Activated T-cell treated with anti-CD3 and anti-CD28 coated beads, Interleukin-2, amount 50 U/mL, for 72 hours (primary cell): Measurements from ENCODE around the gene AQR. TPM values are rescaled to one million over a fixed set of nuclear protein-coding genes. Genes with fewer than 3 reads are reported as not detected.
A peak's percentile ranks its signal among the peaks of the same experiment; 100 is the strongest.

Source experiments
- ATAC-seq, 2 donors: fragments of 150-1000 bp; cut with Tn5 transposase; replicated peaks in 1 of 2; 2 replicates each; pipeline ENCODE4 v1.10.0; 2021; ENCODE audit warnings: moderate library complexity in 2 of 2, mild to moderate bottlenecking in 1 of 2
- DNase-seq, 2 donors: peaks; one replicate each; pipeline ENCODE4 v3.0.0; 2021 to 2022; ENCODE audit warnings: mixed read lengths in 1 of 2
- H3K27ac Mint-ChIP-seq: one replicate; pipeline ENCODE4 v1.8.0; 2022; ENCODE audit warnings: mild to moderate bottlenecking, moderate library complexity, mixed read lengths
- H3K27me3 Mint-ChIP-seq: one replicate; pipeline ENCODE4 v1.8.0; 2022; ENCODE audit warnings: low read depth, mixed read lengths
- H3K36me3 Mint-ChIP-seq, 2 donors: one replicate each; pipeline ENCODE4 v1.8.0; 2022; ENCODE audit warnings: mixed read lengths in 2 of 2, mild to moderate bottlenecking in 1 of 2; ENCODE audit not compliant: insufficient read depth in 2 of 2
- H3K4me1 Mint-ChIP-seq: one replicate; pipeline ENCODE4 v1.8.0; 2022; ENCODE audit warnings: low read depth, mixed read lengths
- H3K4me3 Mint-ChIP-seq, 2 donors: one replicate each; pipeline ENCODE4 v1.8.0; 2022; ENCODE audit warnings: mild to moderate bottlenecking in 2 of 2, mixed read lengths in 2 of 2, moderate library complexity in 2 of 2
- H3K9me3 Mint-ChIP-seq, 2 donors: one replicate each; pipeline ENCODE4 v1.8.0; 2022; ENCODE audit warnings: mixed read lengths in 2 of 2
- total RNA-seq, 2 donors: library from RNA; stranded (reverse); gene quantifications; one replicate each; pipeline ENCODE4 v1.2.3, GENCODE V29; 2022

Gene AQR
- total RNA-seq, 2 donors from 2014 or later: 32.1 to 33.9 TPM

DNA sequence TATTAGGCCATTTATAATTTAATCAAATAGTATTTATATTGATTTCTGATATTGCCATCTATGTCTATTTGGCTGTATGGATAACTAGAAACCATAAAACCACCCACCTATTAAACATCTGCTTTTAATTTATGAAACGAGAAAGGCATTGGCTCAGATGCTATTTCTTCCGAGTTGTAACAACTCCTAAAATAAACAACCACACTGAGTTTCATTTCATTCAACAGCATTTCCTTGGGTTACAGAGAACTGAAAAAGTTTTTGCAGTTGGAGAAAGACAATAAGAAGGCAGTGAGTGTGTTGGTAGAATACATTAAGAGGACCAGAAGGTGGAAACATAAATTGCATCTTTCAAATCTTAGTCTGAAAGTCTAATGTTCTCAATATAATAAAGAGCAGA, 79.1 kb downstream of the AQR start:
- Mint-ChIP-seq H3K9me3 (peaks cover 0 to 15% of the 10 kb centered on the region in 2 donors), H3K27ac (no peak overlapping the region), H3K36me3 (peaks cover 27 to 44% of the 10 kb centered on the region in 2 donors), H3K4me1 (no peaks in the 10 kb centered on the region), H3K27me3 (no peaks in the 10 kb centered on the region), H3K4me3 (no peak overlapping the region)
- DNase-seq: no peak
- ATAC-seq: no peak

- Mint-ChIP-seq H3K27me3 (no peaks in the 10 kb centered on the region), H3K9me3 (peaks cover 0 to 15% of the 10 kb centered on the region in 2 donors), H3K36me3 (peaks cover 25 to 41% of the 10 kb centered on the region in 2 donors), H3K4me3 (no peak overlapping the region), H3K4me1 (no peaks in the 10 kb centered on the region), H3K27ac (no peak overlapping the region)
- no peak for DNase-seq
- ATAC-seq: no peak
Measured at GRCh38 chr15:34889476-34889875, 80.1 kb downstream of the AQR start.

DNA sequence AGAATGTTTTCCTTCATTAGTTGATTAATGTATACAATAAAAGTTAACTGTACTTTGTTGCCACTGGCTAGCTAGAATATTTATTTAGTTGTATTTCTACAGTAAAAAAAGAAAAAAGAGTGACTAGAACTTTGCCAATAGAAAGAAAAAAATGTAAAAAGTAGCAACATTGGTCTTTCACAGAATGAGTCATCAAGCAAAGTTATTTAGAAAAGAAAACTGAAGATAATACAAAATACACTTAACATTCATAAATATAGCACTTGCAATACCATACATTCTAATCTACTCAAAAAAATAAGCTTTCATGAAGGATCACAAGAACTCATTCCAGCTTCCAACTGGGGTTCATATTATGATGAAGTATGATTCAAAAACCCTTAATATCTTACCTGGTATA, 83.4 kb downstream of the AQR start:
- Mint-ChIP-seq H3K27ac (no peak overlapping the region), H3K36me3 (peaks cover 6 to 26% of the 10 kb centered on the region in 2 donors)
- no peak for ATAC-seq

GRCh38 chr15:34883633-34884032, 85.9 kb downstream of the AQR start:
- ATAC-seq: no peak
- H3K27me3 Mint-ChIP-seq: no peaks in the 10 kb centered on the region
- no peaks in the 10 kb centered on the region for H3K9me3 Mint-ChIP-seq
- peaks cover 11 to 27% of the 10 kb centered on the region in 2 donors for H3K36me3 Mint-ChIP-seq
- no peak overlapping the region for H3K27ac Mint-ChIP-seq
- DNase-seq: no peak
- no peak overlapping the region for H3K4me3 Mint-ChIP-seq
- H3K4me1 Mint-ChIP-seq: no peaks in the 10 kb centered on the region

More for the DNA sequence above, 83.4 kb downstream of the AQR start:
- Mint-ChIP-seq H3K4me3 (no peak overlapping the region), H3K27me3 (no peaks in the 10 kb centered on the region), H3K9me3 (no peaks in the 10 kb centered on the region), H3K4me1 (no peaks in the 10 kb centered on the region)
- no peak for DNase-seq

GRCh38 chr15:34883042-34883441, 86.5 kb downstream of the AQR start:
- ATAC-seq: no peak
- Mint-ChIP-seq H3K4me3 (no peak overlapping the region), H3K27ac (no peak overlapping the region), H3K36me3 (peaks cover 11 to 27% of the 10 kb centered on the region in 2 donors), H3K4me1 (no peaks in the 10 kb centered on the region), H3K9me3 (no peaks in the 10 kb centered on the region), H3K27me3 (no peaks in the 10 kb centered on the region)
- DNase-seq: no peak

DNA sequence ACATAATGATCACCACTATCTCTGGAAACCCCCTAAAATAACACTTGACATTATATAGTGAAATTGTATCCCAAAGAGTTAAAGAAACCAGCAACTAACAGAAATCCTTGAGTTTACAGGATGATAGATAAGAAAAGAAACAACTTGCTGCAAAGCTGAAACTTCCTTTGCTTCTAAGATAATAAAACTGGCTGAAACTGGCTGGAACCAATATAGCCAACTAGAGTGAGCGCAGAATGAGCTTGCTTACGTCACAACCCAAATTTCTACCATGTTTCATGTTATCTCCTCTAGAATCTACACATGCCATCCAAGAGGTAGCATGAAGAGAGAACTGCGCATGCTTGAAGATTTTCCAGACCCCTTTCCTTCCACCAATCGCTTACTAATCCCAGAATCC, 90.4 kb downstream of the AQR start:
- Mint-ChIP-seq H3K4me3 (no peak overlapping the region), H3K36me3 (peaks cover 13 to 25% of the 10 kb centered on the region in 2 donors), H3K9me3 (no peaks in the 10 kb centered on the region), H3K27ac (no peak overlapping the region), H3K4me1 (no peaks in the 10 kb centered on the region), H3K27me3 (no peaks in the 10 kb centered on the region)
- no peak for DNase-seq
- no peak for ATAC-seq

- no peak overlapping the region for H3K4me3 Mint-ChIP-seq
- peak overlapping the region; percentile 7 for H3K27ac Mint-ChIP-seq
- no peaks in the 10 kb centered on the region for H3K4me1 Mint-ChIP-seq
- H3K27me3 Mint-ChIP-seq: no peaks in the 10 kb centered on the region
- H3K36me3 Mint-ChIP-seq: peaks cover 9 to 26% of the 10 kb centered on the region in 2 donors
- H3K9me3 Mint-ChIP-seq: no peaks in the 10 kb centered on the region
- DNase-seq (no peak), ATAC-seq (no peak)
Measured at GRCh38 chr15:34876640-34877039, 92.9 kb downstream of the AQR start.

DNA sequence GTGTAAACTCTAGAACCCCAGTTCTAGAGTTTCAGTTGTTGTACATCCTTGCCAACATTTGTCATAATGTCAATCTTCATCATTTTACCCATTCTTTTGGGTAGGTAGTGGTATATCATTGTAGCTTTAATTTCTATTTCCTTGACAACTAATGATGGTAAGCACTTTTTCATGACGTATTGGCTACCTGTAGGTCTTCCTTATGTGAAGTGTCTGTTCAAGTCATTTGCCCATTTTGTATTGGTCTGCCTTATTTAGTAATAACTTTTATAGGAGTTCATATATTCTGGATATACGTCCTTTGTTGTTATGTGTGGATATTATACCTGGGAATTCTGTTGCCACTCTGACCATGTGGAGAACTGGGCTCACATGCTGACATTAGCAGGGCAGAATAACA, 100.4 kb downstream of the AQR start:
- no peak overlapping the region for H3K4me3 Mint-ChIP-seq
- H3K4me1 Mint-ChIP-seq: no peaks in the 10 kb centered on the region
- H3K9me3 Mint-ChIP-seq: no peaks in the 10 kb centered on the region
- DNase-seq: no peak
- H3K36me3 Mint-ChIP-seq: peaks cover 6 to 30% of the 10 kb centered on the region in 2 donors
- no peaks in the 10 kb centered on the region for H3K27me3 Mint-ChIP-seq
- ATAC-seq: no peak
- no peak overlapping the region for H3K27ac Mint-ChIP-seq

- Mint-ChIP-seq H3K36me3 (peaks cover 6 to 22% of the 10 kb centered on the region in 2 donors), H3K27ac (no peak overlapping the region), H3K9me3 (no peaks in the 10 kb centered on the region), H3K4me3 (no peak overlapping the region), H3K27me3 (no peaks in the 10 kb centered on the region), H3K4me1 (no peaks in the 10 kb centered on the region)
- no peak for ATAC-seq
- no peak for DNase-seq
Measured at GRCh38 chr15:34865531-34865930, 104.0 kb downstream of the AQR start.

DNA sequence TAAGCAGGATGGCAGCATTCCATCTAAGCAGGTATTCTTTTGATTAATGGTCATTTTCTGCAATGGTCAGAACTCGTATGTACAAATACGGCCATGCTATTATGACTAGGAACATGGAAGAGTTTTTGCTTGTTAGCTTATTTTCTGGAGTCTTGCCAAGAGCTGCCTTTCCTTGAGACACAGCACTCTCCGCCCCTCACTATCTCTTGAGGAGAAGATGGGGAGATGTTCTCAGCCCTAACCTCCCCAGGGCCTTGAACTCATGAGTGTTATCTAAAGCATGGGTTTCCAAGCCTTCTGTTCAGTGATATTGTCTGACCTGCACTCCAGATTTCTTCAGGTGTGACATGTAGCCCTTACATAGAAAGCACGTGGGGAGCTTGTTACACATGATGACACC, 108.3 kb downstream of the AQR start:
- H3K27me3 Mint-ChIP-seq: no peaks in the 10 kb centered on the region
- no peak overlapping the region for H3K4me3 Mint-ChIP-seq
- no peaks in the 10 kb centered on the region for H3K9me3 Mint-ChIP-seq
- H3K36me3 Mint-ChIP-seq: peaks cover 2 to 10% of the 10 kb centered on the region in 2 donors
- ATAC-seq: no peak
- no peak overlapping the region for H3K27ac Mint-ChIP-seq
- no peaks in the 10 kb centered on the region for H3K4me1 Mint-ChIP-seq
- DNase-seq: no peak

DNA sequence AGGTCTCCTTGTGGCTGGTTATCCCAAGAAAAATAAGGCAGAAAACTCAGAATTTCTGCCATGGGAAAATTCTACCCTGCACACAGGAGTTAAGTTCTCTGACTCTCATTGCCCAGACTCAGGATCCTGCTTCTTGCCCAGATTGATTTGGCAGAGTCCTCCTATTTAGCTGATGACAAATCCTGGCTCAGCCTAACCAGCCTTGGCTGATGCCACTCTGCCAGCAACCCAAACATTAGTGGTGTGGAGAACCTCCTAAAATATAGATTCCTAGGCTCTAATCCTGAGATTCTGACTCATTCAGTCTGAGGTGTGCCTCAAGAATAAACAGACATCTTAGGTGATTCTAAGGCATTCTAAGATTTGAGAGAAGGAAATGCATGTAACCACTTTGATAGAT, 113.6 kb downstream of the AQR start:
- H3K4me1 Mint-ChIP-seq: peaks cover 5% of the 10 kb centered on the region
- DNase-seq (no peak), ATAC-seq (no peak)
- peaks cover 0 to 14% of the 10 kb centered on the region in 2 donors for H3K36me3 Mint-ChIP-seq
- H3K4me3 Mint-ChIP-seq: no peak overlapping the region
- no peak overlapping the region for H3K27ac Mint-ChIP-seq
- H3K27me3 Mint-ChIP-seq: no peaks in the 10 kb centered on the region
- H3K9me3 Mint-ChIP-seq: no peaks in the 10 kb centered on the region

DNA sequence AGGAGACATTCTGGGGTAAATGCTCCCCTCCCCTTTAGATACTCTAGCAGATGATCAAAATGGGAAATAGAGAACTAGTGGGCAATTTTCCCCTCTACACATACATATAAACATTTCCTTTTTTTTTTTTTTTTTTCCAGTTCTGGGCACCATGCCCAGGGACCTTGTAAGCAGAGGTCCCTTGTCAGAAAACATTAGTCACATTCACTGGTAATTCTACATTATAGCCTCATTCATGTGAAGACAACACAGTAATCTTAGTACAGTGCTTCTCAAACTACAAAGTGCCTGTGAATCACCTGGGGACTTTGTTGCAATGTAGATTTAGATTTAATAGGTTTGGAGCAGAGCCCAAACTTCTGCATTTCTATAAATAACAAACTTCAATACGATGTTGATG, 114.1 kb downstream of the AQR start:
- Mint-ChIP-seq H3K4me3 (no peak overlapping the region), H3K27me3 (no peaks in the 10 kb centered on the region), H3K9me3 (no peaks in the 10 kb centered on the region), H3K4me1 (peaks cover 5% of the 10 kb centered on the region), H3K36me3 (peaks cover 0 to 14% of the 10 kb centered on the region in 2 donors), H3K27ac (no peak overlapping the region)
- DNase-seq (no peak), ATAC-seq (peak; percentile 57 to 68)

DNA sequence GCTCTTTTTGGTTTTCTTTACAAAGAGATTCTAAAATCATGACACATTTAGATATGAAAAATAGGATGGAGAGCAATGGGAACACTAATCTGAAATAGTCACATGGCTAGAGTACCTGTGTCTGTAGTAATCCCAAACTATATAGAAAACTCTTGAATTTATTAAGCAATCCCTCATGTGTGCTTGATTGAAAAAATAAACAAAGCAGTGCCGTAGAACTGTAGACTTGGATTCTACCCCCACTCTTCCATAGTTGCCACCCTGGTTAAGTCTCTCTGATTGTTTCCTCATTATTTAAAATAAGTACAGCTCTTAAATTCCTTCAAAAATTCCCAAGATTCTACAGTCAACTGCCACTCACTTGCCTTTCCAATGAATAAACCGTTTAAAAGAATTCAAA, 115.3 kb downstream of the AQR start:
- H3K27me3 Mint-ChIP-seq: no peaks in the 10 kb centered on the region
- H3K4me1 Mint-ChIP-seq: peaks cover 5% of the 10 kb centered on the region
- H3K4me3 Mint-ChIP-seq: no peak overlapping the region
- DNase-seq (no peak), ATAC-seq (no peak)
- no peaks in the 10 kb centered on the region for H3K9me3 Mint-ChIP-seq
- H3K36me3 Mint-ChIP-seq: peaks cover 0 to 11% of the 10 kb centered on the region in 2 donors
- H3K27ac Mint-ChIP-seq: peak overlapping the region; percentile 83

- ATAC-seq: no peak
- Mint-ChIP-seq H3K4me3 (no peak overlapping the region), H3K36me3 (peaks cover 0 to 11% of the 10 kb centered on the region in 2 donors), H3K4me1 (peaks cover 5% of the 10 kb centered on the region), H3K27ac (no peak overlapping the region), H3K9me3 (peaks cover 0 to 1% of the 10 kb centered on the region in 2 donors), H3K27me3 (no peaks in the 10 kb centered on the region)
- DNase-seq: no peak
Measured at GRCh38 chr15:34853001-34853758, 116.4 kb downstream of the AQR start.
